HCT116 (cell line): ENCODE results near the gene OR13H1. TPM values are rescaled to one million over a fixed set of nuclear protein-coding genes. Genes with fewer than 3 reads are reported as not detected.

ENCODE experiments used
- ATAC-seq: fragments of 200-7000 bp; cut with Tn5 transposase; 2 replicates; pipeline ENCODE4 v1.9.1; 2020; ENCODE audit warnings: mild to moderate bottlenecking, moderate library complexity
- BruUV-seq: library from RNA; stranded (reverse); fragments of 400-500 nt; replicated peaks from 2 replicates; lab custom pipeline; 2021; lab: Mats Ljungman, UMichigan
- CTCF ChIA-PET: fragments of 300-600 bp; sonication (Branson Sonifier 250); formaldehyde crosslinking; loops from one replicate; lab custom pipeline; 2021; ENCODE audit warnings: antibody characterized with exemption; lab: Charles Lee
- POLR2A ChIA-PET: fragments of 300-600, 350-600 bp; sonication (Branson Sonifier 250); formaldehyde crosslinking; loops from one replicate; lab custom pipeline; 2021; ENCODE audit warnings: antibody characterized with exemption; lab: Charles Lee
- RAD21 ChIA-PET, 2 experiments: fragments of 300-600 bp; sonication (Branson Sonifier 250); formaldehyde crosslinking; loops; one replicate each; lab custom pipeline; 2023; ENCODE audit warnings: low total read pairs in 2 of 2; ENCODE audit not compliant: uncharacterized antibody in 2 of 2, unreplicated experiment in 2 of 2, low non-redundant PET in 1 of 2; lab: Charles Lee
- DNase-seq: peaks from one replicate; pipeline ENCODE4 v3.0.0-alpha.2; 2010; ENCODE audit warnings: low read depth, low spot score
- H2AFZ ChIP-seq: fragments of 200-600 bp; shearing (Covaris generic), sonication (generic); 2 replicates; pipeline ENCODE4 v1.6.1; 2017; ENCODE audit warnings: low read depth, mixed run types, mixed read lengths, antibody characterized with exemption, low read length; ENCODE audit not compliant: poor library complexity, severe bottlenecking
- H3K27ac ChIP-seq: 2 replicates; pipeline ENCODE4 v1.5.1; 2012; ENCODE audit warnings: low read depth, low read length
- H3K27me3 ChIP-seq: fragments of 200-600 bp; sonication (generic); 2 replicates; pipeline ENCODE4 v1.6.1; 2016; ENCODE audit warnings: mixed run types, low read length, mixed read lengths; ENCODE audit not compliant: insufficient read depth
- H3K36me3 ChIP-seq, 2 experiments: fragments of 200-500 bp in 1 of 2; fragments of 200-600 bp in 1 of 2; sonication (Bioruptor generic) in 1 of 2; sonication (generic) in 1 of 2; 2 replicates each; pipeline versions ENCODE4 v1.5.1 to v1.6.1; 2014 to 2016; ENCODE audit warnings: low read length in 2 of 2, inconsistent platforms in 1 of 2, mixed read lengths in 1 of 2, mixed run types in 1 of 2; ENCODE audit not compliant: insufficient read depth in 2 of 2, control insufficient read depth in 1 of 2
- H3K4me1 ChIP-seq, 2 experiments: fragments of 200-600 bp in 1 of 2; sonication (generic) in 1 of 2; 2 replicates each; pipeline versions ENCODE4 v1.5.1 to v1.6.1; 2012 to 2017; ENCODE audit warnings: low read length in 2 of 2, inconsistent platforms in 1 of 2, mild to moderate bottlenecking in 1 of 2, mixed read lengths in 1 of 2, mixed run types in 1 of 2, moderate library complexity in 1 of 2; ENCODE audit not compliant: insufficient read depth in 2 of 2, control insufficient read depth in 1 of 2
- H3K4me2 ChIP-seq: fragments of 200-600 bp; sonication (generic); 2 replicates; pipeline ENCODE4 v1.6.1; 2017; ENCODE audit warnings: mixed run types, low read length, mixed read lengths
- H3K4me3 ChIP-seq, 2 experiments: fragments of 200-600 bp in 1 of 2; sonication (generic) in 1 of 2; replicated peaks in 1 of 2; 2 replicates each; pipeline ENCODE4 v1.5.1; 2011 to 2016; ENCODE audit warnings: low read length in 2 of 2, control low read depth in 1 of 2, low read depth in 1 of 2, mild to moderate bottlenecking in 1 of 2, mixed read lengths in 1 of 2, mixed run types in 1 of 2
- H3K79me2 ChIP-seq: fragments of 200-600 bp; sonication (generic); 2 replicates; pipeline ENCODE4 v1.6.1; 2017; ENCODE audit warnings: mild to moderate bottlenecking, mixed run types, low read length, moderate library complexity, mixed read lengths; ENCODE audit not compliant: insufficient read depth
- H3K9ac ChIP-seq: fragments of 200-600 bp; sonication (generic); 2 replicates; pipeline ENCODE4 v1.6.1; 2016; ENCODE audit warnings: low read length, mixed read lengths
- H3K9me2 ChIP-seq: fragments of 200-600 bp; sonication (generic), shearing (Covaris generic); 2 replicates; pipeline ENCODE4 v1.6.1; 2017; ENCODE audit warnings: mixed run types, mild to moderate bottlenecking, moderate library complexity; ENCODE audit not compliant: insufficient read depth
- H3K9me3 ChIP-seq, 2 experiments: fragments of 200-500 bp in 1 of 2; fragments of 200-600 bp in 1 of 2; sonication (Bioruptor generic) in 1 of 2; sonication (generic) in 1 of 2; 2 replicates each; pipeline ENCODE4 v1.6.1; 2014 to 2017; ENCODE audit warnings: low read length in 2 of 2, mixed read lengths in 2 of 2, inconsistent platforms in 1 of 2, low read depth in 1 of 2, mild to moderate bottlenecking in 1 of 2, mixed run types in 1 of 2, moderate library complexity in 1 of 2; ENCODE audit not compliant: control insufficient read depth in 1 of 2, insufficient read depth in 1 of 2
- H4K20me1 ChIP-seq: fragments of 200-600 bp; sonication (generic), shearing (Covaris generic); 2 replicates; pipeline ENCODE4 v1.6.1; 2017; ENCODE audit warnings: mixed run types, mild to moderate bottlenecking, moderate library complexity; ENCODE audit not compliant: insufficient read depth
- ELF1 ChIP-seq: IDR thresholded peaks from 2 replicates; pipeline ENCODE4 v1.6.1; 2012; ENCODE audit warnings: low read depth, borderline replicate concordance
- FOSL1 ChIP-seq: IDR thresholded peaks from 2 replicates; pipeline ENCODE4 v1.6.1; 2012; ENCODE audit warnings: low read depth
- POLR2A ChIP-seq: IDR thresholded peaks from 2 replicates; pipeline ENCODE4 v1.7.0; 2011; ENCODE audit warnings: borderline replicate concordance; ENCODE audit not compliant: insufficient read depth, insufficient read length; ENCODE audit errors: extremely low read depth
- POLR2AphosphoS5 ChIP-seq: IDR thresholded peaks from 2 replicates; pipeline ENCODE4 v1.6.1; 2011; ENCODE audit warnings: mild to moderate bottlenecking, low read depth, low read length, moderate library complexity
- SIN3A ChIP-seq: IDR thresholded peaks from 2 replicates; pipeline ENCODE4 v1.6.1; 2012; ENCODE audit warnings: low read depth
- SP1 ChIP-seq: IDR thresholded peaks from 2 replicates; pipeline ENCODE4 v1.6.1; 2012; ENCODE audit warnings: low read depth
- YY1 ChIP-seq: IDR thresholded peaks from 2 replicates; pipeline ENCODE4 v1.6.1; 2011; ENCODE audit warnings: low read length, low read depth, moderate library complexity, mild to moderate bottlenecking; ENCODE audit not compliant: insufficient replicate concordance; ENCODE audit errors: extremely low read depth
- ZFX ChIP-seq: fragments of 450-650 bp; IDR thresholded peaks from 2 replicates; pipeline ENCODE4 v1.6.1; 2017
- ZNF274 ChIP-seq: fragments of 200-500 bp; sonication (Bioruptor generic); IDR thresholded peaks from 2 replicates; pipeline ENCODE4 v1.6.1; 2014; ENCODE audit warnings: mild to moderate bottlenecking, low read depth, low read length, inconsistent platforms
- intact Hi-C: fragments of 100-400 bp; cut with micrococcal nuclease; formaldehyde crosslinking; loops from 2 replicates; pipeline ENCODE4 v1.10.0; 2022
- total RNA-seq: library from RNA; stranded (reverse); gene quantifications from one replicate; pipeline ENCODE4 v1.2.1, GENCODE V29; 2021; ENCODE audit not compliant: unreplicated experiment
- TF ChIP-seq, protein P1 (sequence below): IDR thresholded peaks from 2 replicates; pipeline ENCODE4 v1.6.1; 2012
- TF ChIP-seq, protein P2 (sequence below): IDR thresholded peaks from 2 replicates; pipeline ENCODE4 v1.6.1; 2012

The OR13H1 gene
- total RNA-seq, 1 experiment from 2014 or later, result not detected

DNA sequence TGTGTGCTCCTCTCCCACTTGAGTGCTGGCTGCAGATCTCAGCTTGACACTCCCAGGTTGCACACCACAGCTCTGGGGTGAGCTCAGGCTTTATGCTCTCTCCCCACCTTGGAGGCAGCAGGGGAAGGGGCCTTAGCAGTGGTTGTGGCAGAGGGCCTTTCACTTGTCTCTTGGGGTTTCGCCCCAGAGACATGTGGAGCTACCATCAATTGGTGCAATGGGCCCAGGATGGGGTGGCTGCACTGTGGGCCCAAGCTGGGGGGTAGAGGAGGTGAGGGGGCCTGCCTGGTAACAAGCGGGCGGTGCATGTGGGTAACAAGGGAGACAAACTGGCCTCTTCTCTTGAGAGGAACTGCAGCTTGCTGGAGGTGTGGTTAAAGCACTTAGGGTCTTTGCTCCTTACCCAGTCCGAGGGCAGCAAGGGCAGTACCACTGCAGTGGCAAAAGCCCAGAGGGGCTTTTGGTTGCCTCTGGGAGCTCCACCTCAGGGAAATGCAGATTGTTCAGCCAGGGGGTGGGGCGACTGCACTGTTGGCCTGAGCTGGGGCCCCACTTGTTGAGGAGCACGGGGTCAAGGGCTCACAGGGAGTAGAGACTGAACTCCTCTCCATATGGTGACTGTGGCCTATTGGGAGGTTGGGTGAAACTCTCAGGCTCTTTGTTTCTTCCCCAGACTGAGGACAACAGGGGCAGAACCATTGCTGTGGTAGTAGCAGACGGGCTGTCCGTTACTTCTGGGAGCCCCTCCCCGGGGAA, 30.5 kb upstream of the OR13H1 start:
- H4K20me1 ChIP-seq, result no peaks in the 10 kb centered on the region
- no peak overlapping the region for H3K9ac ChIP-seq
- H3K4me2 ChIP-seq, result no peak overlapping the region
- H3K4me1 ChIP-seq, result no peaks in the 10 kb centered on the region
- no peaks in the 10 kb centered on the region for H3K79me2 ChIP-seq
- no peaks in the 10 kb centered on the region for H3K27me3 ChIP-seq
- TF ChIP-seq, protein P1, sequence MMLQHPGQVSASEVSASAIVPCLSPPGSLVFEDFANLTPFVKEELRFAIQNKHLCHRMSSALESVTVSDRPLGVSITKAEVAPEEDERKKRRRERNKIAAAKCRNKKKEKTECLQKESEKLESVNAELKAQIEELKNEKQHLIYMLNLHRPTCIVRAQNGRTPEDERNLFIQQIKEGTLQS, result no peak
- TF ChIP-seq ZFX (no peak), FOSL1 (no peak), YY1 (no peak), POLR2A (no peak), ZNF274 (no peak), ELF1 (no peak), SP1 (no peak), SIN3A (no peak), POLR2AphosphoS5 (no peak)
- TF ChIP-seq, protein P2, sequence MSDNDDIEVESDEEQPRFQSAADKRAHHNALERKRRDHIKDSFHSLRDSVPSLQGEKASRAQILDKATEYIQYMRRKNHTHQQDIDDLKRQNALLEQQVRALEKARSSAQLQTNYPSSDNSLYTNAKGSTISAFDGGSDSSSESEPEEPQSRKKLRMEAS, result no peak
- RAD21 ChIA-PET, result no interaction called here
- H3K4me3 ChIP-seq, result no peak overlapping the region
- POLR2A ChIA-PET, result no interaction called here
- intact Hi-C loops, result no loop called here
- BruUV-seq, result no TSS peak
- ATAC-seq, result no peak
- H3K9me3 ChIP-seq, result no peaks in the 10 kb centered on the region
- no peaks in the 10 kb centered on the region for H3K36me3 ChIP-seq
- CTCF ChIA-PET, result no interaction called here
- H3K27ac ChIP-seq, result no peak overlapping the region
- H3K9me2 ChIP-seq, result no peaks in the 10 kb centered on the region
- no peak for DNase-seq
- no peak overlapping the region for H2AFZ ChIP-seq
